Amniotic epithelial cell (primary cell): ENCODE results near the gene CMIP.

Source experiments
- DNase-seq: peaks from one replicate; pipeline ENCODE4 v3.0.0-alpha.2; 2010; ENCODE audit warnings: low read depth

Gene CMIP

DNA sequence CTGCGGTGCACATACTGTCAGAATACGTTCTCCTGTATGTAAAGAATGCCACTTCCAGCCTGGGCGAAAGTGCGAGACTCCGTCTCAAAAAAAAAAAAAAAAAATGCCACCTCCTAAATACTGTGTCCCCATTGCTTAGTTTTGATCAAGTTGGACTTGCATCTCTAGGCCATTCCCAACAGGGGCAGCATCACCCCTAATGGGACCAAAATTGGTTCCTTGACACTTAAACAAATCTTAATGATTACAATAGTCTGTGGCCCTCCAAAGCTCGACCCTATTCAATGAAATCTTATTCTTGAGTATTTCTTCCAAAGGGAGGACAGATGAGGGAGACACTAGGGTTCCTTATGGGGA lies 179.8 kb downstream of the CMIP start:
- DNase-seq = no peak

DNA sequence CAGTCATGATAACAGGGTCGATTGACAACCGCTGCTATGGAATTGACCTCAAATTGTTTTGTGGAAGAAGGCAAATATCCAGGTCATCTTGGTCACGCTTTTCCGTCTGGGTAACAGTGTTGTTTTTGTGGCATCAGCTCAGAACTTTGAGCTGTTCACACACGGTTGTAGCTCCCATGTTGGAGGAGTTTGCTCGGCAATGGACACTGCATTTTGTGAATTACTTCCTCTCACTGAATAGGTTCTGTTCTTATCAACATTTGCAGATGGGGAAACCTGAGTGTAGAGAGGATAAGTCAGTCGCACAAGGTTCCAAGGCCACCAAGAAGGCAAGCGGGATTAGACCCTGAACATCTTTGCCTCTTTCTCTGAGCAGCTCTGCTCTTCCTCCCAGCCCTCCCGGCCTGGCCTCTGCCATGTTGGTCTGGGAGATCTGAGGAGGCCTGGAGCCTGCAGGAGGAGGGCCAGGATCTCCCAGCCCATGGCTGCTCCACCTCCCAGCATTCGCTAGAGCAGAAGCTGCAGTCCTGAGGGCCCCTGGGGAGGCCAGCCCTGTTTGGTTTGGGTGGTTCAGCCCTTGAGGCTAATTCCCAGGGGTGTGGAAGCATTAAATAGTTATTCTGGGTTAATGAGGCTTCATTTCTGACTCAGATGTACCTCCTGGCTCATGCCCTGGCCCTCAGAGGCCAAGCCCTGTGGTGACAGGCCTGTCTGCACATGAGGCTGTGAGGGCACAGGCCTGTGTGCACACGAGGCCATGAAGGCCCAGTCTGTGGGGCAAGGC lies 180.3 kb downstream of the CMIP start:
- no peak for DNase-seq

DNA sequence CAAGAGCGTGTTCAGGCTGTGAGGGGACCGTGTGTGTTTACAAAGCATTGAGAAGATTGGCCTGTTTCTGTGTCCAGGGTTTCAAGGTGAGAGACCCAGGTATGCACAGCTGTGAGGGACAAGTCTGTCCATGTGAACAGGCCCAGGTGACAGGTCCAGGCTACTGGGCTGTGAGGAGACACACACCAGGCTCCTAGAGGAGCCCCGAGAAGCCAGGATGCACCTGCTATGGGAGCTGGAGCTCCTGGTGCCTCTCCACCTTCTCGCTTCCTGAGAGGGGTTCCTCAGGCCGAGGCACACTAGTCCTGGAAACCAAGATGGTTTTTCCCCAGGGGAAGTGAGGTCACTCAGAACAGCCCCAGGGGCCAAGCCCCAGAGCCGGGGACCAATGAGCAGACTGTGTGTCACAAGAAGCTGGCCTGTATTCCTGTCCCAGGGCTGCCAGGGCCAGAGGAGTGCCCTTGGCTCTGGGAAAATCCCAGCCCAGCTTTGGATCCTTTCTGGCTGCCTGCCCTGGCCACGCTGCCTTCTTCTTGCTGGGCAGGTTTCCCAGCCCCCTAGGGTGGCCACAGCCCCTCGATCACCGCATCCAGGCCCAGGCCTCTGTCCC lies 181.0 kb downstream of the CMIP start:
- DNase-seq = no peak

DNA sequence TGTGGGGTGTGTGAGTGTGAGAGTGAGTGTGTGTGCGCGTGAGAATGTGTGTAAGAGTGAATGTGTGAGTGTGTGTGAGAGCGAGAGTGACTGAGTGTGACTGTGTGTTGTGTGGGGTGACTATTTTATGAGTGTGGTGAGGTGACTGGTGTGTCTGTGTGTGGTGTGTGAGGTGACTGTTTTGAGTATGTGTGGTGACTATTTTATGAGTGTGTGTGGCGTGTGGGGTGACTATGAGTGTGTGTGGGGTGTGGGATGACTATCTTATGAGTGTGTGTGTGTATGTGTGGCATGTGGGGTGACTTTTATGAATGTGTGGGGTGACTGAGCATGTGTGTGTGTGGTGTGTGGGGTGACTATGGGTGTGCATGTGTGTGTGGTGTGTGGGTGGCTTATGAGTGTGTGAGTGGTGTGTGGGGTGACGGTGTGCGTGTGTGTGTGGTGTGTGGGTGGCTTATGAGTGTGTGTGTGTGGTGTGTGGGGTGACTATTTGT lies 181.6 kb downstream of the CMIP start:
- peak; percentile 7 for DNase-seq

DNA sequence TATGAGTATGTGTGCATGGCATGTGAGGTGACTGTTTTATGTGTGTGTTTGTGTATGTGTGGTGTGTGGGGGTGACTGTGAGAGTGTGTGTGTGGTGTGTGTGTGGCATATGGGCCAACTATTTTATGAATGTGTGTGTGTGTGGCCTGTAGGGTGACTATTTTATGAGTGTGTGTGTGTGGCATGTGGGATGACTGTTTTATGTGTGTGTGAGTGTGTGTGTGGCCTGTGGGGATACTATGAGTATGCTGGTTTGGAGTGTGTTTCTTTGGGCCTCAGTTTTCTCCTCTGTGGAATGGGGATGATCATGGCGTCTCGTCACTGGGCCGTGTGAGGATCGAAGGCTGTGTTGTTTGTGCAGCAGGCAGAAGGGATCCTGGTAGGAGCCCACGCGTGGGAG lies 182.4 kb downstream of the CMIP start:
- peak; percentile 54 for DNase-seq

DNA sequence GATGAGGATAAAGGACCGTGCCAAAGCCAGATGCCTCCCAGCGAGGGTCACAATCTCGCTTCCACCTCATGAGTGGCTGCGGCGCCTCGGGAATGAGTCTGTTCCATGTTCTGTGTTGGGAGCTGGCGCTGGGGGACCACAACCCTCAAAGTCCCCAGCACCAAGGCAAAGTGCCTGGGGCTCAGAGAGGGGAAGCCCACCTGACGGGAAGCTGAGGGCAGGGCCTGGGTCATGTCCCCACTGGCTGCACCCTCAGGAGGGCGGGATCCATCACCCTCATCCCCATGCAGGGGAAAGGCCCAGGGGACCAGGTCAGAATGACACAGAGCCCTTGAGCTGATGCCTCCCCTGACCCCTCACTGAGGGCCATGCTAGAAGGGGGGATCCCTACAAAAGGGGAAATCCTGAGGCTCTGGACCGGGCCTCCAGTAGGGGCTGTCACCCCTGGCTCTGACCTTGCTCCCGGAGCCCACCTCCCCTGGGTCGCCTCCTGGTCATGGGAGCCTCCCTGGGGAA lies 183.2 kb downstream of the CMIP start:
- no peak for DNase-seq

DNA sequence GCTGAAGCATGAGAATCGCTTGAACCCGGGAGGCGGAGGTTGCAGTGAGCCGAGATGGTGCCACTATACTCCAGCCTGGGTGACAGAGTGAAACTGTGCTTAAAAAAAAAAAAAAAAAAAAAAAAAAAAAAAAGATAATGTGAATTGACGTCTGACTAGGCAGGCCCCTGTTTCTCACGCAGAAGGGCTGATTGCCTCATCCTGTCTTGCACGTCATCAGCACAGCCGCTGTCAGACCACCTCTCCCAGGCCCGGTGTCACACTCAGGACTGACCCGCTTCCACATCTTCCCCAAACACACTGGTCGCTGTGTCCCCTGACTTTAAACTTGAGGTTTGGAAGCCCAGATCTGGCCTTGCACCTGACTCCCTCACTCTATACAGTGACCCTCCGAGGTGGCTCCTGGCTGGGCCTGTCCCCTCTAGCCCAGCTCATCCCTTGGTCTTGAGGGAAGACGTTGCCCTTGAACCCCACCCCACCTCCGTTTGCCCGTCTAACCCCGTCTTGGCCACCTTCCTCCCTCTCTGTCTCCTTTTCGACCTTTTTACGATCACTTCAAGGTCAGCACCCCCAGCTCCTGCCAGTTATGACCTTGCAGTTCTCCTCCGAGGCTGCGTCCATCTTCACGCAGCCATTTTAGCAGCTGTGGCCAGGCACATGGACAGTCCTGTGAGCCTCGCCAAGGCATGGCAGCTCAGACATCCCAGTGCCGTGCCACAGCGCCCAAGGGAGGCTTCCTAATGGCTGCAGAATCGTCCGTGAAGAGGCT lies 184.6 kb downstream of the CMIP start:
- DNase-seq = no peak

DNA sequence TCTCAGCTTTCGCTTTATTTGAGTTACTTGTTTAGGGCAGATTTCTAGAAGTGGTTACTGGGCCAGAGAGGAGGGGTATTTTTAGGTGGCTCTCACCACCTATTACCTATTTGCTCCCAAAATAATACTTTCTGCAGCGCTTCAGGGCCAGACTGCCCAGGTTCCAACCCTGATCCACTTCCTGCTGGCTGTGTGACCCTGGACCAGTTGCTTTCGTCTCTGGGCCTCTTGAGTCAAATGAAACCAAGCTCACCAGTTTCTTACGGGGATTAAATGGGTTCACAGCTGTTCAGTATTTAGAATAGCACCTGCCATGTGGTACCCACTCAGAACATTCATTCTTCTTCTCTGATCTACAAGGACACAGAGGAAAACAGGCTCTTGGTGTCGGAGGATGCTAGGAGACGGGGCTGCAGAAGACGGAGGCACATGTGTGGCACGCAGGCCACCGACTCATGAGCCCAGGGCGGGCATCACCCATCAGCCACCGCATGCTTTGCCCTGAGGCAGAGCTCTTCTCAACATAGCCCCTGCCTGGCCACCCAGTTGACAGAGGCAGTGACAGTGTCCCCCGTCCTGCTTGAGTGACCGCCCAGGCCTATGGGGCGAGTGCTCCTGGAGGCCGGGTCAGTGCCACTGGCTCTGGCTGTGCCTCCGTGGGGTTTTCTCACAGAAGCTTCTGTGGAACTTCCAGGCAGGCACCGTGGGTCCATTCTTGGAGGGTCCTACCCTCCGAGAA lies 185.5 kb downstream of the CMIP start:
- no peak for DNase-seq

DNA sequence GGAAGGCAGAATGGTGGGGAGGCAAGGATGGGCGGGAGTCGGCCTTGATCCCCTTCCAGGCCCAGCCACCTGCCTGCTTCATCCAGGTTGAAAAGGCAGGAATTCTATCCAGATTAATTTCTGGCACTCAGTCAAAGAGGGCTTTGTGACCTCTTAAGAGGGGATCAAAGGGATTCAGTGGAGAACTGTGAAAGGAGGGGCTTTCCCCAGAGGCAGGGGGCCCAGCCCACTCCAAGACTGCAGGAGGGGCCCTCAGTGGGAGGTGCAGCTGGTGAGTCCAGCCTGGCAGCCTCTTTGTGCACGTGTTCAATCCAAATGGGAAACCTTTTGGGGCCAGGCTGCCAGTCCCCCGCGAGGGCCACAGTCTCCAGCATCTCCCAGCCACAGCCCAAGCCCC lies 186.0 kb downstream of the CMIP start:
- no peak for DNase-seq

DNA sequence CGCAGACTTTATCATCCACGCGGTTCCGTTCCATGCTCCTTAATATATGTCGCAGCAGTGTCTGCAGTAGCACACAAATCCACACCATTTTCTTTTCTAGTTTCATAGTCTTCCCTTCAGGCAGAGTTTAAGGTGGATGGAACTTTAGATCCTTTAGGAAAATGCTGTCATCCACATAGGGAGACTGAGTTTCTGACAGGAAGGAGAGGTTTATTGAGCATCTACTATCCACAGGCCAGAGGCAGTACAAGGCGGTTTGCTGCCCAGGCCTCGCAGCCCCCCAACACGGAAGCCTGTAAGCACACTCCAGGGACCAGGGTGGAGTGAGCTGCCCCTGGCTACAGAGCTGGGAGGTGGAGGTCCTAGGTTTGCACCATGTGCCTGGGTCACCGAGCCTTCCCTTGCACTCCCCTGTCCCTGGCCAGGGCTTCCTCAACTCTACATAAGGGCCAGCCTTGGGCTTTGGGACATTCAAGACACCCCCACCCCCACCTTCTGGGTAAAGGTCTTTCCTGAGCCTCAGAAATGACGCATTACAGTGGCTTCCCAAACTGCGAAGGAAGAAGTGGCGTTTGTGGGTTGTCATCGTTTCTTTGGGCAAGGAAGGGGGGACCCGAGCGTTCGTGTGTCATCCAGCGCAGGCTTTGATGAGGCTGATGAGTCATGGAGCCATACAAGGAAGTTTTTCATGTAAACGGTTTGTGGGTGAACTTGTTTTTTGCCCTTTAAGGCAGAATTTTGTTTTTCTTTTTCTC lies 188.0 kb downstream of the CMIP start:
- peak; percentile 67 for DNase-seq

DNA sequence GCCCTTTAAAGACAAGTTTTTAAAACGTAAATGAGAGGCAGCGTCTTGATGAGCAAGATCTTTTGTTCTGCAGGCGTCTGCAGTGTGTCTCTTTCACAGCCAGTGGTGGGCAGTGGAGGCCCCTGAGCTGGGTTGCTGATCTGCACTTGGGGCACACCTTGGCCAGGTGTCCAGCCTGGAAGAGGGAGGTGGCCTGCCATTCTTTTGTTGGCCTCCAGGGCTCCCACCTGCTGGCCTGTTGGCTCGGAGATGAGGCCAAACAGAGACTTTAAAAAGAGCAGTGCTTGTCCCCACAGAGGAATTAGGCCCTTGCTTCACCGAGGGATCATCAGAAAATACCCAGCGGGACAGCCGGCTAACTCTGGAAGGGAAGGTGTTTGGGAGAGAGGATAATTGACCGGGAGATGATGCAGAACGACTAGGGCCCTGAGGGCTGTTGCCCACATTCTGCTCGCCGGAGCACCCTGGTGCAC lies 188.6 kb downstream of the CMIP start:
- DNase-seq = no peak

DNA sequence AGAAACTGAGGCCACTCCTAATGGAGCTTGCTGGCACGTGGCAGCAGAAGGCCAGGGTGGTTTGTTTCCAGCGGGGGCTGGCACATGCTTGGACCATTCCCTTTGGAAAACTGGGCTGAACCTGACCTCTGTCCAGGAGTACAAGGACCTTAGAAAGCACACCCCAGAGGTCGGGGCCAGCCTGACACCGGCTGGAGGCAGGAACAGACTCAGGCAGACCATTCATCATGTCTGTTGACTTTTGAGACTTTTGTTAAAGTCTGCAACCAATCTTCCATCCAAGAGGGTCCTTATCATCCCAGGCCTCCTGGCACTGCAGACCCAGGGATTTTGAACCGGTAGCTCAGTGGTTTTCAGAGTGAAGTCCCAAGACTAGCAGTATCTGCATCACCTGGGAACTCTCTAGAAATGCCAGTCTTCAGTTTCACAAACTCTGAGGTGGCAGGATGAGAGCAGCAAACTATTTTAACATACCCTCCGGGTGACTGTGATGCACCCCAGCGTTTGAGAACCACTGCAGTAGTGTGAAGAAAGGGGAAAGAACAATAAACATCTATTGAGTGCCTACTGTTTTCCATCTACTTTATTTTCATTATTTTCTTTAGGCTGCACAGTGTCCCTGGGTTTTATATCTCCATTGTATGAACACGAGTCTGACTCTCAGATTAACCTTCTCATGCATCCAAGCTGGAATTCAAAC lies 189.2 kb downstream of the CMIP start:
- DNase-seq = no peak

DNA sequence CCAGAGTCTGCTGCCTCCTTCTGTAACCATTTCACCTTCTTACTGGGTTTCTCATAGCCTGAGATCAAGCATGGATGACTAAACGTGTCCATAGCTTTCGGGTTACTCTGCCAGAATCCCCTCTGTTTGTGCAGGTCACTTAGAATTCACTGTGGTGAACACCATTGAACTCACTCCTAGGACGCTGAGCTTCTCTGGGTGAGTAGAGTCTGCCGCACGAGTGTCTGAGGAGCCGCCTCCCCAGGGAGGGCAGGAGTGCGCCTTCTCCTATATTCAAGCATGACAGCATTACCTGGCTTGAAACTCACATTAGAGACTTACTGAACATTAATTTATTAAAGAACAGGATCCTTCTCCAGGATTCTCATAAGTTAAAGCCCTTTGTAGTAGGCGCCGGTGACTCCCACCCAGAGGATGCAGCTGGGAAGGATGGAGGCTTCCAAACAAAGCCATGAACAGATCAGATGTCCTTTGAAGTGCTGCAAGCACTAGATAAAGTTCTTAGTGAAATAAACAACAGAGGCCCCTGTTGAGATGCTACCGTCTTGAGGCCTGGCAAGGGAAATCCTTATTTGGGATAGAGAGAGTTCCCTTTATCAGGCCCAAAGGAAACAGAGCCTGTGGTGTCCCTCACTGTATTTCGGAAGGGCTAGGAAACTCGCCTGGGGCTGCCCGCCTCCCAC lies 189.9 kb downstream of the CMIP start:
- DNase-seq = peak; percentile 9

DNA sequence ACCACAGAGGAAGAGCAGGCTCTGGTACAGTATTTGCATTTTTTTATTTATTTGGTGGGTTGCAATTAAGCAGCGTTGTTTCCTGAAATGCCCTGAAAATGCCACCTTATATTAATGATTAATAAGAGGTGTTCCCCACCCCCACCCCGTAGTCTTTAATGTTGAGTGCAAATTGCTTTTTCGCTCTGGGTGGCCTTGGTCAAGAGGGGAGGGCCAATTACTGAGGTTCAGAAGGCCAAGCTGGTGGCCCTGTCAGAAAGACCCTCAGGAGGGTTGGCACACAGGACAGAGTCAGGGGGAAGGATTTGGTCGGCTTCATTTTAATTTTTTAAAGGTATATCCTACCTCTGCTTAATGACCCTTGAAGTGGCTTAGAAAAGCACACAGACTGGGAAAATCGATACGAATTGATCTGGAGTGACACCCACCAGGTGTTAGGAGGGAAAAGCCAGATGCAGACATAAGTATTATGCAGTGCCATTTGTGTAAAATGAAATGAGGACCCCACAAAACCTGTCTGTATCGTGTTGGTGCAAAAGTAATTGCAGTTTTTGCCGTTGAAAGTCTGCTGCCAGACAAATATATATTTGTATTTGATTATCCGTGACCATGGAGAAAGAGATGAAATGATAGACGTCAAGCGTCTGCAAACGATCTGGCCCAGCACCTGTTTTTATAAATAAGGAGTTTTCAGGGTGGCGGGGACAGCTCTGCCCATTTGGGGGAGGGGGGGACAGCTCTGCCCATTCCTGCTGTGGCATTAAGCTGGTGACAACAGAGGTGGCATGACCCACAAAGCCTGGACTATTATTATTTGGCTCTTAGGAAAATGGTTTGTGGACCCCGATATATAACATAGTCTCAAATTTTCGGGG lies 190.7 kb downstream of the CMIP start:
- no peak for DNase-seq

DNA sequence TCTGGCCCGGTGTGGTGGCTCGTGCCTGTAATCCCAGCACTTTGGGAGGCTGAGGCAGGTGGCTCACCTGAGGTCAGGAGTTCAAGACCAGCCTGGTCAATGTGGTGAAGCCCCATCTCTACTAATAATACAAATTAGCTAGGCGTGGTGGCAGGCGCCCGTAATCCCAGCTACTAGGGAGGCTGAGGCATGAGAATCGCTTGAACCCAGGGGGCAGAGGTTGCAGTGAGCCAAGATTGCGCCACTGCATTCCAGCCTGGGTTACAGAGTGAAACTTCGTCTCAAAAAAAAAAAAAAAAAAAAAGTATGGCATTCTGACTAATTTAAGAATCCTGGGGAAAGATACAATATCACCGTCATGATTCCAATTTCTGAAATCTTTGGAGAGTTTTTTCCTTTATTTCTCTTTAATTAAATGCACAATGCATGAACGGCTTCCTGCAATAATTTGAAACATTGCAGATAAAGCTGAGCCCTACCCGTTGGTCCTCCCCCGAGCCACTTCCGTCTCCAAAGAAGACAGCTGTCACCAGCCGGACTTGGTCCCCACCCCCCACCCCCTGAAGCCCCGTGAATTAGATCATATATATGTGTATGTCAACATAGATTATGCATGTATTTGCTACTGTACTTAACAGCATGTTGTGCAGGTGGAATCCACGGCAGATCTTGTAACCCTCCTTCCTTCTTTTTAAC lies 191.8 kb downstream of the CMIP start:
- DNase-seq = peak; percentile 18

DNA sequence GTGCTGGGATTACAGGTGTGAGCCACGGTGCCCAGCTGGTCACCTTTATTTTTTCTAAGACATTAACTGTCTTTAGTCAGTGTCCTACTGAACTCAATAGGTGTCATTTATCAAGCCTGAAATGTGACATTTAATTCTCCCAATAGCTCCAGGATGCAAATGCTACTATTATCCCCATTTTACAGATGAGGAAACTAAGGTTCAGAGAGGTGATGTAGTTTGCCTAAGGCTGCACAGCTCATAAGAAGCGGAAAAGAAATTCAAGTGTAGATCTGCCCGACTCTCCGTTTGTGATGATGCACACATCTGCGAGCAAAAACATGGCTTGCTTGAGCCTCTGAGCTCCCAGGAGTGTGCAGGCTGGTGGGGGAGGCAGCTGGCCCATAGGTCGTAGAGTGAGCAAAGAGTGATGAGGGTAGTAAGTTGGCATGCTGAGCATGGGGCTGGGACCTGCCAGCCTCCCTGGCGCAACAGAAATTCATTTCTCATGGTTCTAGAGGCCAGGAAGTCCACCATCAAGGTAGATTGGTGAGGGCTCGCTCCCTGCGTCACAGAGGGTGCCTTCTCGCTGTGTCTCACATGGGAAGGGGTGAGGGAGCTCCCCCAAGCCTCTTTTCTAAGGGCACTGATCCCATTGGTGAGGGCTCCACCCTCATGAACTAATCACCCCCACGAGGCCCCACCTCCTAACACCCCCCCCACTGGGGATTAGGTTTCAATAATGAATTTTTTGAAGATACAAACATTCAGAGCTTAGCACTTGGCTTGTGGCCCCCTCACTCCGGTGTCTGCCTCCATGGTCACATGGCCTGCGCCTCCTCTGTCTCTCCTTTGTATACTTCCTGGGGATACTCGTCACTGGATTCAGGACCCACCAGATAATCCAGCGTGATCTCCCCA lies 193.0 kb downstream of the CMIP start:
- no peak for DNase-seq

DNA sequence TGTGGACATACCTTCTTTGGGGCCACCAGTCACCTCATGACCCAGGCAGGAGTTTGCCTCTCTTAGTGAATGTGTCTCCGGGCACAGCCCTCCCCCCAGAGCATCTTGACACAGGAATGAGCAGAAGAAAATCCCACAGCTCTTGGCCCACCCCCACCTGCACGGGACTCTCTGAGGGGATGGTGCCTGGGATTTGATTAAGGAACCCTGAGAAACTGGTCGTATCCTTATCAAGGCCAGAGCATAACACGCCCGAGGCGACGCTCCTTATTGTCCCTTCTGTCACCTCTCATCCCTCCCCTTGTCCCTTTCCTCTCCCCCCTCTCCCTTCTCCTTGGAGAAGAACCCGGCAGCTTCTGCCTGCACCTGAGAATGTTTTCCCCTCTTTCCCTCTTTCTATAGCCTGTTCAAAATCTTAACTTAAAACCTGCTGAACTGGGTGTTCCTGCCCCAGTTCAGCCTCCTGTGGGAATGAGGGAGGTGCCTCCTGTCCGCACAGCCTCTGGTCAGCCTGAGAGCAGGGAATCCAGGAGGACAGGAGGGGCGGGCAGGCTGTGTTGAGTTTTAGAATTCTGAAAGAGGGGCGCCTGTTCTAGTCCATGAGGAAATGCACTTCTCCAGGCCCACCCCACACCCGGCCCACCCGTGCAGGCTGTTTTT lies 193.8 kb downstream of the CMIP start:
- DNase-seq = no peak
